RWPE1 (cell line): ENCODE measurements around the gene MARCHF6.
"Not testable (repeated sequence)": the region's sequence is repeated elsewhere in the genome, so short reads cannot be mapped to it uniquely, and the experiment has no call there.

Experiments used
- CTCF ChIA-PET: fragments of 350-600 bp; sonication (Branson Sonifier 250); formaldehyde crosslinking; extraction: SDS; loops from one replicate; lab custom pipeline; 2021; lab: Yijun Ruan, JAX
- POLR2A ChIA-PET: fragments of 400-600 bp; formaldehyde crosslinking; extraction: SDS; loops from one replicate; lab custom pipeline; 2020; ENCODE audit warnings: antibody characterized with exemption; ENCODE audit not compliant: low non-redundant PET; lab: Yijun Ruan, JAX
- DNase-seq: peaks from one replicate; pipeline ENCODE4 v3.0.0; 2012; ENCODE audit warnings: low spot score
- H3K27ac ChIP-seq: fragments of 450-650 bp; 2 replicates; pipeline ENCODE4 v1.5.1; 2017
- TF ChIP-seq, protein P1 (sequence below): fragments of 450-650 bp; conservative IDR thresholded peaks from 2 replicates; pipeline ENCODE4 v1.5.1; 2017; ENCODE audit warnings: low read depth, mild to moderate bottlenecking

MARCHF6 gene

DNA sequence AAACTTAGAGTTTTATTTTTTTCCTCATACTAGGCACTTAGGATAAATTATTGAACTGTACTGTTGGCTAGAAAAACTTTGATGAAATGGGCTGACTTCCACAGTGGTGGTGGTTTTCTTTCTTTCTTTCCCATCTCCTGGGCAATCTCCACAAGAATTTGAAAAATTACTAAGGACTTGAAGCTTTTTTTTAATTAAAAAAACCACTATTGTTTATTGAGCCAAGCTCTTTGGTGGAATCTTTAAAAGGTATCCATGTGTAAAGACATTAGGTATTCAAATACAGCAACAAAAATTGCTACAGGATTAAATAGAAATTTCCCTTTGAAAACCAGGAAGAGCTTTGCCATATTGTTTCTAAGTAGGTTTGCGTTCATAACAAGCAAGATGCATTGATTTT lies 14.1 kb downstream of the MARCHF6 start:
- ChIA-PET CTCF (no interaction called here), POLR2A (no interaction called here)
- DNase-seq, result no peak
- TF ChIP-seq, protein P1, sequence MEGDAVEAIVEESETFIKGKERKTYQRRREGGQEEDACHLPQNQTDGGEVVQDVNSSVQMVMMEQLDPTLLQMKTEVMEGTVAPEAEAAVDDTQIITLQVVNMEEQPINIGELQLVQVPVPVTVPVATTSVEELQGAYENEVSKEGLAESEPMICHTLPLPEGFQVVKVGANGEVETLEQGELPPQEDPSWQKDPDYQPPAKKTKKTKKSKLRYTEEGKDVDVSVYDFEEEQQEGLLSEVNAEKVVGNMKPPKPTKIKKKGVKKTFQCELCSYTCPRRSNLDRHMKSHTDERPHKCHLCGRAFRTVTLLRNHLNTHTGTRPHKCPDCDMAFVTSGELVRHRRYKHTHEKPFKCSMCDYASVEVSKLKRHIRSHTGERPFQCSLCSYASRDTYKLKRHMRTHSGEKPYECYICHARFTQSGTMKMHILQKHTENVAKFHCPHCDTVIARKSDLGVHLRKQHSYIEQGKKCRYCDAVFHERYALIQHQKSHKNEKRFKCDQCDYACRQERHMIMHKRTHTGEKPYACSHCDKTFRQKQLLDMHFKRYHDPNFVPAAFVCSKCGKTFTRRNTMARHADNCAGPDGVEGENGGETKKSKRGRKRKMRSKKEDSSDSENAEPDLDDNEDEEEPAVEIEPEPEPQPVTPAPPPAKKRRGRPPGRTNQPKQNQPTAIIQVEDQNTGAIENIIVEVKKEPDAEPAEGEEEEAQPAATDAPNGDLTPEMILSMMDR, result no peak
- no peak overlapping the region for H3K27ac ChIP-seq

DNA sequence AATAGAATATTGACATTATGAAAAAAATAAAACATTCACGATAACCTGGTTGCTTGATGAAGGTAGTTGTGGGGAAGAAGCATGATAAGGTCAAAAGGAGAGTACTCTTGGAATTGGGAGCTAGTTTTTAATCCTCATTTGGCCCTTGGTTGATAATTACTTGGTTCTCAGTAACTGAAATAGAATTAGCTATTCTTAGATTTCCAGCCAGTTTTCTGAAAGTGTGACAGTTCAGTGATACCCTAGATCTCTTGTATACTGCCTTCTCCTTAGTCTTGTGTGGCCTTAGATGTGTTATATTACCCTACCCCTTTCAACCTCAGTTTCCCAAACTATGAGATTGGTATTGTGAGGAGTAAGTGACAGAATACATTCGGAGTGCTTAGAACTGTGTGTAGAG lies 17.4 kb downstream of the MARCHF6 start:
- TF ChIP-seq, protein P1, result no peak
- ChIA-PET POLR2A (no interaction called here), CTCF (no interaction called here)
- DNase-seq, result no peak
- H3K27ac ChIP-seq, result no peak overlapping the region

DNA sequence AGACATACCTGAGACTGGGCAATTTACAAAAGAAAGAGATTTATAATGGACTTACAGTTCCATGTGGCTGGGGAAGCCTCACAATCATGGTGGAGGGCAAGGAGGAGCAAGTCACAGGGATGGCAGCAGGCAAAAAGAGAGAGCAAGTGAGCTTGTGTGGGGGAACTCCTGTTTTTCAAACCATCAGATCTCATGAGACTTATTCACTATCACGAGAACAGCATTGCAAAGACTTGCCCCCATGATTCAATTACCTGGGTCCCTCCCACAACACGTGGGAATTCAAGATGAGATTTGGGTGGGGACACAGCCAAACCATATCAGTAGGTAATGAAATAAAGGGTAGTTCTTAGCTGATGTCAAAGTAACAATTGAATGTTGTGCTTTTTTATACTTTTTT lies 17.9 kb downstream of the MARCHF6 start:
- DNase-seq, POLR2A ChIA-PET, H3K27ac ChIP-seq, CTCF ChIA-PET: not testable (repeated sequence)

DNA sequence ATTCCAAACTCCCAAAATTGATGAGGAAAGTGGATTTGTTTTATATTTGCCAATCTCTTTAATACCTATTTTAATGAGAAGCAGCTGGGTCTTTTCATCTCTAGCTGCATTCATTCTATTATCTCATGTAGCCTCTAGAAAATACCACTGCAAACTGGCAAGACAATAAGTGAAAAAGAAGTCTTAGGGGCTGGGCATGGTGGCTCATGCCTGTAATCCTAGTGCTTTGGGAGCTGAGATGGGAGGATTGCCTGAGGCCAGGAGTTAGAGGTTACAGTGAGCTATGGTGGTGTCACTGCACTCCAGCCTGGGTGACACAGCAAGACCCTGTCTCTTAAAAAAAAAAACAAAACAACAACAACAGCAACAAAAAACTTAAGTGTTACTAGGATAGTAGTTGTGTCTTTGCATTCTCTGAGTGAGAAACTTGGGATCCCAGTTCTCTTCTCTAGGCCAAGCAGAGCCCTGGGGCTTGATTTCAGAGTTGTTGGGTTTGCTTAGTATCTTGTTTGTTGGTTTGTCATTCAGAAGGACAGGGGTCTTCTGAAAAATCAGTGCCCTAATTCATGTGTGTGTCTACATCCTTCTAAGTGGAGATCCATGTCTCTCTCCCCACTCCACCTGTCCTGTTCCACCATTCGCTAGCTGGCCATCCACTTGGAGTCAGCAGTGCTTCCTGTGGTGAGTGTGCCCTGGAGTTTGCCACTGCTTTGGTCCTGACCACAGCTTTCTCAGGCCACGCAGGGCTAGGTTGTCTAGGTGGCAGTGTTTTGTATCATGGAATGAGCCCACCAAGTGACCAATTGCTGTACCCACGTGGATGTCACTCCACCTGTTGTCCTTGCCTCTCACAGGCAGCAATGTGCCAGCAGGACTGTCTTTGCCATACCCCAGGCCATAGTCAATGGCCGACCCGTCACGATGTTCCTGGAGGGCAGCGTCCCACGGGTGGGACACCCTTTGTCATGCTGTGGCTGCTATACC lies 19.5 kb downstream of the MARCHF6 start:
- no peak overlapping the region for H3K27ac ChIP-seq
- ChIA-PET CTCF (no interaction called here), POLR2A (no interaction called here)
- TF ChIP-seq, protein P1, result no peak
- DNase-seq, result no peak

DNA sequence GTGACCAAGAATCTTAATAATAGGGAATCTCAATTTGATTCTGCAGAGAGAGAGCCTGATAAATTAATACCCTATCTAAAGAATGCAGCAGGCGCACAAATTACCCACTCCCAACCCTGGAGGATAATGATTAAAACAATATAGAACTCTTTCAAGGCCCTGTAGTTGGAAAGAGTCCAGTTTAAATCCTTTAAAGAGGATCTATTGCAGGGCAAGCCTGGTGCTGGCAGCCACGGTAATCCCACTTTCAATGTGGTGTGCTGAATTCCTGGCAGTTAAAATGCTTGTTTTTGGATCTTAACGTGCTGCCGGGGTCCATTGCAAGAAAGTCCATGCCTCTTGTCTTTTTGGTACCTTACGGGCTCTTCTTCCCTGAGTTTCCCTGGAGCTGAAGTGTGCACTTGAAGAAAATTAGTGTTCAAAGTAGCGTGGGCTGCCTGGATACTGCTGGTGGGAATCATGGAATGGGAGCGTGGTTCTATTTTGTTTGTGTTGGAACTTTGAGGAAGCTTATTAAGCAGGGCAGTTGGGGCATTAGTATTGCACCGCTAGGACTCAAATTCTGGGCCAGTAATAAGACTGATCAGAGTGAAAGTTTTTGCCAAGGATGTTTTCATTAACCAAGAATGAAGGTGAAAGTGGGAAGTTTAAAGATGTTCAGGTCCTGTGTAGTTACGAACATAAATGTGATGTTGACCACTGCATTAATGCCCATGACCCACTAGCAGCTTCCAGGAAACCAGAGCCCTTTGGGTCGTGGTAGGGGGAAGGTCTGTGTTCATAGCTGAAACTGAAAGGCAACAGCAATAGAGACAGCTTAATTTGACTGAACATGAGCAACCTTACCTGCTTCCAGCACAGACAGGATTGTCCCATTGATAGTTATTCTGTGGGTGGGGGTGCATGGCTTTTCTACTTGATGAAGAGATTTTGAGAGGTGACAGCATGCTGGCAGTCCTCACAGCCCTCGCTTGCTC lies 20.8 kb downstream of the MARCHF6 start:
- ChIA-PET POLR2A (no interaction called here), CTCF (no interaction called here)
- no peak for DNase-seq
- peak overlapping the region; percentile 4; the same call in 1 of the 2 replicates for H3K27ac ChIP-seq
- TF ChIP-seq, protein P1, result no peak

DNA sequence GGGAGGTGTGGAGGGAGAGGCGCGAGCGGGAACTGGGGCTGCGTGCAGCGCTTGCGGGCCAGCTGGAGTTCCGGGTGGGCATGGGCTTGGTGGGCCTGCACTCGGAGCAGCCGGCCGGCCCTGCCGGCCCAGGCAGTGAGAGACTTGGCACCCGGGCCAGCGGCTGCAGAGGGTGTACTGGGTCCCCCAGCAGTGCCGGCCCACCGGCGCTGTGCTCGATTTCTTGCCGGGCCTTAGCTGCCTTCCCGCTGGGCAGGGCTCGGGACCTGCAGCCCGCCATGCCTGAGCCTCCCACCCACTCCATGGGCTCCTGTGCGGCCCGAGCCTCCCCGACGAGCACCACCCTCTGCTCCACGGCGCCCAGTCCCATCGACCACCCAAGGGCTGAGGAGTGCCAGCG lies 21.7 kb downstream of the MARCHF6 start:
- POLR2A ChIA-PET, CTCF ChIA-PET, DNase-seq: not testable (repeated sequence)
- H3K27ac ChIP-seq, result peak overlapping the region; percentile 4; the same call in 1 of the 2 replicates

DNA sequence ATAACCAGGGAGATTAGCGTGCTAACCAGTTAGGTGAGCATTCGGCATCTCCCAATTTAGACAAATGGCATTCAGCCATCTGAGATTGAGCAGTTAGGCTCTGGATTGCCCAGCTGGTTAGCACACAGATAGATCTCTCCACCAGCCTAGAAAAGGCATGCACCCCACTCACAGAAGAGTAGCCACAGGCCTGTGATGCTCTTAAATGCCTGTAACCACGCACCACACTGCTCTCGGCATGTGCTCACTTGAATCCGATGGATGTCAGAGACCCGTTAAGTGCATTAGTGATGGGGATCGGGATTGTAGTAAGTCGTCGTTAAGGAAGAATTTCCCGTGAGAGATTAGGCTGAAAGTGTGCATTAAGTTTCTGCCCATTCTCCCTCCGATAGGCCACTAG lies 23.0 kb downstream of the MARCHF6 start:
- no peak for DNase-seq
- TF ChIP-seq, protein P1, result no peak
- 0 out of 2 replicates have a peak overlapping the region, but pooled peaks have one; percentile 1 for H3K27ac ChIP-seq
- ChIA-PET POLR2A (no interaction called here), CTCF (no interaction called here)
